ENCODE measurements around the gene TMPRSS9.

TMPRSS9 gene

DNA sequence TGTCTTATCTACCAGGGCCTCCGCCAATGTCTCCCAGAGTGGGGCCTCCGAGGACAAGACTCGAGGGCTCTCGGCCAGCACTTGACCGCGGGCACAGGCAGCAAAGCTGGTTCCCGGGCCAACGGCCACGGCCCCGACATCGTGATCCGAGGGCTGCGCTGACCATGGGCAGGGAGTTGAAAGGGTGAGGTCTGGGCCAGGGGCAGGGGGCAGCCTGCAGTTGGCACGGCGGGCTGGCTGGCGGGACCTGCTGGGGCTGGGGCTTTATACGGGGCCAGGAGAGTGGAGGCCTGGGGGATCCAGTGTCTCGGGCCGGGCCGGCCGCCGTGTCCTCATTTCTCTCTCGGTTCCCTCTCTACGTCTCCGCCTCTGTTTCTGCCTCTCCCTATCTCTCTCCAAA lies 42.3 kb upstream of the TMPRSS9 start:
- TF ChIP-seq, protein P1, sequence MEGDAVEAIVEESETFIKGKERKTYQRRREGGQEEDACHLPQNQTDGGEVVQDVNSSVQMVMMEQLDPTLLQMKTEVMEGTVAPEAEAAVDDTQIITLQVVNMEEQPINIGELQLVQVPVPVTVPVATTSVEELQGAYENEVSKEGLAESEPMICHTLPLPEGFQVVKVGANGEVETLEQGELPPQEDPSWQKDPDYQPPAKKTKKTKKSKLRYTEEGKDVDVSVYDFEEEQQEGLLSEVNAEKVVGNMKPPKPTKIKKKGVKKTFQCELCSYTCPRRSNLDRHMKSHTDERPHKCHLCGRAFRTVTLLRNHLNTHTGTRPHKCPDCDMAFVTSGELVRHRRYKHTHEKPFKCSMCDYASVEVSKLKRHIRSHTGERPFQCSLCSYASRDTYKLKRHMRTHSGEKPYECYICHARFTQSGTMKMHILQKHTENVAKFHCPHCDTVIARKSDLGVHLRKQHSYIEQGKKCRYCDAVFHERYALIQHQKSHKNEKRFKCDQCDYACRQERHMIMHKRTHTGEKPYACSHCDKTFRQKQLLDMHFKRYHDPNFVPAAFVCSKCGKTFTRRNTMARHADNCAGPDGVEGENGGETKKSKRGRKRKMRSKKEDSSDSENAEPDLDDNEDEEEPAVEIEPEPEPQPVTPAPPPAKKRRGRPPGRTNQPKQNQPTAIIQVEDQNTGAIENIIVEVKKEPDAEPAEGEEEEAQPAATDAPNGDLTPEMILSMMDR (IDR thresholded peaks at IDR 0.05; ENCODE audit: control extremely low read depth, extremely low read depth, low read depth, missing control alignments), result no peak
- no peak for DNase-seq (ENCODE audit: extremely low spot score)
- ChIA-PET CTCF (interaction anchor here (3.6 kb wide), 1 partner anchor 12 kb away, joined by 17 read pairs; no protein-coding TSS in a partner anchor), POLR2A (interaction anchor here (0.7 to 1.1 kb wide), 3 partner anchors 16 to 155 kb away, joined by 3 read pairs; no protein-coding TSS in a partner anchor)

DNA sequence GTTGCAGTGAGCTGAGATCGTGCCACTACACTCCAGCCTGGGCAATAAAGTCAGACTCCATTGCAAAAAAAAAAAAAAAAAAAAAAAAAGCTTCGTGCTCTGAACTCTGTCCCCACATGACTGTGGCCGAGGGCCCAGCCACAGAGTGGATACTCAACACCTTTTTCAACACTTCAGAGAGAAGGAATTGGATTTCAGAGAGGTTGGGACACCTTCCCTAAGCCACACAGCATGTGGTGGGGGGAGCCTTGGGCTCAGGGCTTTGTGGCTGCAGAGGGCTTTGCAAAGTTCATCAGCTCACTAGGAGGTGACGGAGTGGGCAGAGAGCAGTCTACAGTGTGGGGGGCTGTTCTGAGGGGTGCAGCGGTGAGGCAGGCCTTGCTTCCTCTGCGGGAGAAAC lies 41.1 kb upstream of the TMPRSS9 start:
- TF ChIP-seq, protein P1 (IDR thresholded peaks at IDR 0.05; ENCODE audit: control extremely low read depth, extremely low read depth, low read depth, missing control alignments), result no peak
- no peak for DNase-seq (ENCODE audit: extremely low spot score)
- POLR2A ChIA-PET, result interaction anchor here (0.6 kb wide), 1 partner anchor 9 kb away, joined by 6 read pairs; no protein-coding TSS in a partner anchor
- CTCF ChIA-PET, result interaction anchor here (3.6 kb wide), 1 partner anchor 13 kb away, joined by 17 read pairs; no protein-coding TSS in a partner anchor

GRCh38 chr19:2319551-2319950 lies 40.5 kb upstream of the TMPRSS9 start:
- DNase-seq (ENCODE audit: extremely low spot score), result no peak
- POLR2A ChIA-PET, result no interaction called here
- TF ChIP-seq, protein P1 (IDR thresholded peaks at IDR 0.05; ENCODE audit: control extremely low read depth, extremely low read depth, low read depth, missing control alignments), result no peak
- CTCF ChIA-PET, result interaction anchor here (1.4 kb wide), 1 partner anchor 163 kb away, joined by 3 read pairs; no protein-coding TSS in a partner anchor

- TF ChIP-seq, protein P1 (IDR thresholded peaks at IDR 0.05; ENCODE audit: control extremely low read depth, extremely low read depth, low read depth, missing control alignments), result no peak
- POLR2A ChIA-PET, result no interaction called here
- no peak for DNase-seq (ENCODE audit: extremely low spot score)
- CTCF ChIA-PET, result interaction anchor here (1.4 kb wide), 1 partner anchor 164 kb away, joined by 3 read pairs; no protein-coding TSS in a partner anchor
Observed at GRCh38 chr19:2320049-2320448, 40.0 kb upstream of the TMPRSS9 start.

DNA sequence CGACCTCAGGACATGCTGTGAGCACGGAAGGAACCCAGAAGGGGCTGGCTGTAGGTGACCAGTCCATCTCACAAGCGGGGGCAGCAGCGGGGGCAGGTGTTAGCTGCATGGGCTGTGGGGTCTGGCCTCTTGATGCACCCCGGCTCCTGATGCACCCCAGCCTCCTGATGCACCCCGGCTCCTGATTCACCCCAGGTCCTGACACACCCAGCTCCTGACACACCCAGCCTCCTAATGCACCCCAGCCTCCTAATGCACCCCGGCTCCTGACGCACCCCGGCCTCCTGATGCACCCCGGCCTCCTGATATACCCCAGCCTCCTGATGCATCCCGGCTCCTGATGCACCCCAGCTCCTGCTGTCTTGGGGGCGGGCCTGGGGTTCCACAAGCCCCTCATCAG lies 39.1 kb upstream of the TMPRSS9 start:
- ChIA-PET POLR2A (no interaction called here), CTCF (no interaction called here)
- no peak for DNase-seq (ENCODE audit: extremely low spot score)
- TF ChIP-seq, protein P1 (IDR thresholded peaks at IDR 0.05; ENCODE audit: control extremely low read depth, extremely low read depth, low read depth, missing control alignments), result no peak

GRCh38 chr19:2321565-2322283 lies 38.3 kb upstream of the TMPRSS9 start:
- POLR2A ChIA-PET, result interaction anchor here (0.5 kb wide), 1 partner anchor 314 kb away, joined by 3 read pairs; no protein-coding TSS in a partner anchor
- no peak for DNase-seq (ENCODE audit: extremely low spot score)
- TF ChIP-seq, protein P1 (IDR thresholded peaks at IDR 0.05; ENCODE audit: control extremely low read depth, extremely low read depth, low read depth, missing control alignments), result no peak
- CTCF ChIA-PET, result no interaction called here

Data from GM10248 (cell line).